MM.1S (cell line): ENCODE results near the gene OTOS.

ENCODE experiments used
- CTCF ChIP-seq: fragments of 300-600 bp; sonication (generic); IDR thresholded peaks from 2 replicates; pipeline ENCODE4 v1.5.1; 2016; ENCODE audit warnings: antibody characterized with exemption, low read length, mixed read lengths
- EZH2 ChIP-seq: fragments of 300-600 bp; sonication (generic); optimal IDR thresholded peaks from 2 replicates; pipeline ENCODE3; 2017; ENCODE audit warnings: low read depth, mild to moderate bottlenecking, antibody characterized with exemption, low read length, mixed read lengths
- EZH2phosphoT487 ChIP-seq: fragments of 300-600 bp; sonication (generic); IDR thresholded peaks from 2 replicates; pipeline ENCODE4 v1.6.1; 2018; ENCODE audit warnings: antibody characterized with exemption, low read length

- no peak for TF ChIP-seq CTCF
- TF ChIP-seq EZH2 = no peak
- TF ChIP-seq EZH2phosphoT487 = no peak
Observed at GRCh38 chr2:240134466-240134865, 6.0 kb downstream of the OTOS start.
